Measurements from ENCODE around the gene ATP9B.
"Not testable (repeated sequence)": the region's sequence is repeated elsewhere in the genome, so short reads cannot be mapped to it uniquely, and the experiment has no call there.

ATP9B gene

DNA sequence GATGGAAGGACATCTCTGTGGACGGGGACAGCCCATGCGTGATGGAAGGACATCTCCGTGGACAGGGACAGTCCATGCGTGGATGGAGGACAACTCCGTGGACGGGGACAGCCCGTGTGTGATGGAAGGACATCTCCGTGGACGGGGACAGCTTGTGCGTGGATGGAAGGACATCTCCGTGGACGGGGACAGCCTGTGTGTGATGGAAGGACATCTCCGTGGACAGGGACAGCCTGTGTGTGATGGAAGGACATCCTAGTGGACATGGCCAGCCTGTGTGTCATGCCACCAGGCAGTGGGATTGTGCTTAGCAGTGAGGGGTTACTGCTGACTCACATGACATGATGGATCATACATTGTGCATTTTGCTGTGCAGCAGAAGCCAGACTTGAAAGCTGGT is 296.5 kb downstream of the ATP9B start:
- DNase-seq (ENCODE audit: low spot score): no peak

GRCh38 chr18:79366177-79367094 is 297.2 kb downstream of the ATP9B start:
- no peak for DNase-seq (ENCODE audit: low spot score)

DNA sequence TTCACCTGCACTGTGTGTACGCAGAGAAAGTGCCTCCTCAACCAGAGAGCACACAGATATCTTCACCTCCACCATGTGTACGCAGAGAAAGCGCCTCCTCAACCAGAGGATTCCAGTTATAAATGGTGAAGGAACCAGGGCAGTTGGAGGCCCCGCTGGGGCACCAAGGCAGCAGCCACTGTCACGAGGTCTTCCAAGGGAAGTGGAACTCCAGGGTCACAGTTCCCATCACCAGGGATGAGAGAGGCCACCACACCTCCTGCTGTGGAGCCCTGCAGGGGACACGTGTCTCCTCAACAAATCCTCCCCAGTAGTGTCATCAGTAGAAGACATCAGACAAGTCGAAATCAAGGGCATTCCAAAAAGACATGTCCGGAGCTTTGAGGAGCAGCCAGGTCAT is 298.3 kb downstream of the ATP9B start:
- DNase-seq (ENCODE audit: low spot score): no peak

DNA sequence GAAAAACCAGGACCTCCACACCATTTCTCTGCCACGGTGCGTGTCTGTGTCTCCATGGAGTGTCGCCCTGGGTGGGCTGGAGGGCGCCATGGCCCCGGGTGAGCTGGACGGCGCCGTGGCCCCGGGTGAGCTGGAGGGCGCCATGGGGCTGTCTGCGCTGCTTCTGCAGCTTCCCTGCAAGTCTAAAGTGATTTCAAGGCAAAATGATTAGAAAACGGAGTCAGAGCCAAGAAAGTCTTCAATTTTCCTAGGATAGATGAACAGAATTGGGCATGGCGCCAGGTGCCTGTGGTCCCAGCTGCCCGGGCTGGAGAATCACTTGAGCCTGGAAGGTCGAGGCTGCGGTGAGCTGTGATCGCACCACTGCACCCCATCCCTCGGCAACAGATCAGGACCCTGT is 298.8 kb downstream of the ATP9B start:
- DNase-seq (ENCODE audit: low spot score): no peak

DNA sequence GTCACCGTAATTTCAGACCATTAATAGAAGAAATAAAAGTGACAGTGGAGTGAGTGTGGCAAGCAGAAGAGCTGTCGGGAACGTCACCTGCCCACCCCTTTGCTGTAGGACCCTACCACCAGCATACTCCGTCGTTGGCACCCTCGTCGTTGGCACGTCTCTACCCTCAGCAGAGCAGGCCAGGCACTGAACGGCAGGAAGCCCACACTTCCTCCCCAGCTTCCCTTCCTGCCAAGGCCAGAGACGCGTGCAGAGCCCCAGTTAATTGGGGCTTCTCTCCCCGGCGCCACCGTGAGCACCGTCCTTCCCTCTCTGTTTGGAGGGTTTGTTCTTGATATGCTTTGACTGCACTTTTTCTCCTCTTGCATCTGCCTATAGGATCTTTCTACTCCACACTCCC is 299.5 kb downstream of the ATP9B start:
- DNase-seq (ENCODE audit: low spot score): no peak

GRCh38 chr18:79371561-79372121 is 302.4 kb downstream of the ATP9B start:
- no peak for DNase-seq (ENCODE audit: low spot score)

DNA sequence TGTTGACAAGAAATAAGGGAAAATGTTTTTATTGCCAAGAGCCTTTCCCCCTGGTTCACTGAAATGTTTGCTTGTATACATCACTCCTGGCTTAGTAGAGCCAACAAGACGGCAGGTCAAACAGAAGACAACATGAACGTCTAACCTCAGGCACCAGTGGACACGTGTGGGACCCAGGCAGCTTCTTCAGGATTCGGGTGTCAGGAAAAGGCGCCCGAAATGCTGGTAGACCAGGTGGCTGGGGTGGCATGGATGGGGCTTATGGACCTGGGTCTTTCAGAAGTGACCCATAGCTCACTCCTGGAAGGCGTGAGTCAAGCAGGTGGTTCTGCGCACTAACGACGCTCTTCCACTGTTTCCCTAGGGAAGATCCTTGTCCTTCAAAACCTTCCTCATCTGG is 303.3 kb downstream of the ATP9B start:
- DNase-seq (ENCODE audit: low spot score): no peak

GRCh38 chr18:79372991-79373390 is 303.8 kb downstream of the ATP9B start:
- DNase-seq (ENCODE audit: low spot score): no peak

DNA sequence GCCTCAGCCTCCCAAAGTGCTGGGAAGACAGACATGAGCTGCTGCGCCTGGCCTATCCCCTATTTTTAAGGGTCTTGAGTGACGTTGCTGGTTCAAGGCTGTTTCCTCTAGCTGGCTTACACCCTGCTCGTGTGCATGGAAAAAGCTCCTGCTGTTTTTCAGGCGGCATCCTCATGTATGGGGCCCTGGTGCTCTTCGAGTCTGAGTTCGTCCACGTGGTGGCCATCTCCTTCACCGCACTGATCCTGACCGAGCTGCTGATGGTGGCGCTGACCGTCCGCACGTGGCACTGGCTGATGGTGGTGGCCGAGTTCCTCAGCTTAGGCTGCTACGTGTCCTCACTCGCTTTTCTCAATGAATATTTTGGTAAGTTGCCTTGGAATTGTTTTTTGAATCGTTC is 304.5 kb downstream of the ATP9B start:
- no peak for DNase-seq (ENCODE audit: low spot score)

DNA sequence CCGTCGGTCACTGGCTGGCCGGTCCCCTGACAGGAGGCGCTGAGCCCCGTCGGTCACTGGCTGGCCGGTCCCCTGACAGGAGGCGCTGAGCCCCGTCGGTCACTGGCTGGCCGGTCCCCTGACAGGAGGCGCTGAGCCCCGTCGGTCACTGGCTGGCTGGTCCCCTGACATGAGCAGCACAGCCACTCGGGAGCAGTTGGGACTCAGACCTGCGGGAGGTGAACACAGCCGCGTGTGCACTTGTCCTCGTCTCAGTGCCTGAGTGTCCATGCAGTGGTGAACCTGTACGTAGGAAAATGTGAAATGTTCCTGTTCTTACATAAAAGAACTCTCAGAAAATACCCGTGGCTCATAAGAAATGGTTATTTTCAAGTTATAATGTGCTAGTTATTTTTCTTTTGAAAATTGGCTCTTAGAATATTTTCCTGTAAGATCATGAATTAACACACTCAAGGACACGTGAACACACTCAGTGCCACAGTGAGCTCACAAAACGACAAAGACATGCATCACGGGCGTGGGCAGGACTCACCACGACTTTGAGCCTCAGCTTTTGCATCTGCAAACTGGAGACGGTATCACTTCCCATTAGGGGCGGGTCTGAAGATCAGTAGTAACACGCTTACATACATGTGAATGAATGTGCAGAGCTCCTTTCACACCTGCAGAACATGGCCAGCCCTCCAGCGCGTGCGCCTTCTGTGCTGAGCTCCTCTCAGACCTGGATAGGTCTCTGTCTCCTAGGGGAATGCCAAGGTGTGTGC is 305.4 kb downstream of the ATP9B start:
- no peak for DNase-seq (ENCODE audit: low spot score)

DNA sequence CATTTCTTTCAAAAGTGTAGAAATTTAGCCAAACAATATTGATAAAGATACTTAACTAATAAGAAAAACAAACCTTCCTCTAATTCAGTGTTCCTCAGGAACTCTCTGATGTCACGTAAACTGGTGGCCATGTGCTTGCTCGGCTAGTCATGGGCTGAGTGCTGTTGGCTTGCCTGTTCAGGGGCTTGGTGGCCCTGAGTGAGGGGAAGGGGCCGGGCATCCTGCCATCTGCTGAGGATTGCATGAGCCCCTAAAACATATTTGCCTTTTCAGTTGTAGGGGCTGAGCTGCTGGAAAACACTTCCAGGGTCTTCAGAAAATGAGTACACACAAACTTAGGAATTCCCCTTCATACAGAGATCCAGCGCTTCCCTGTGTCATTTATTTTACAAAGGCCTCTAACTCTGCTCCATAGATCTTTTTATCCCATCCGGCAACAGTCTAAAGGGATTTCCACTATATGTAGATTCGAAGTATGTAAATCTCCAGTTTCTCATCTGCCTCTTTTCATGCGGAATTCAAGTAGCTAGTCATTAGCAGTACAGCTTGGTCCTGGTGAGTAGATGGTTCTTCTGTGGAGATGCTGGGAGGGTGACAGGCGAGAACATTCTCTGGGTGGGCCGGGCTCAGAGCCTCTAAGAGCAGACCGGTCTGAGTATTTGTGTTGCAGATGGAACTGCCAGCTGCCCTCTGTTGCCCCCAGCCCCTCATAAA is 306.4 kb downstream of the ATP9B start:
- no peak for DNase-seq (ENCODE audit: low spot score)

GRCh38 chr18:79376661-79377060 is 307.5 kb downstream of the ATP9B start:
- not testable (repeated sequence) for DNase-seq (ENCODE audit: low spot score)

GRCh38 chr18:79377187-79377891 is 308.1 kb downstream of the ATP9B start:
- DNase-seq (ENCODE audit: low spot score): no peak

- DNase-seq (ENCODE audit: low spot score): peak; percentile 57
Measured at GRCh38 chr18:79378536-79379250, 309.5 kb downstream of the ATP9B start.

GRCh38 chr18:79379251-79379905 is 310.2 kb downstream of the ATP9B start:
- DNase-seq (ENCODE audit: low spot score): no peak

- DNase-seq (ENCODE audit: low spot score): no peak
Measured at GRCh38 chr18:79379931-79380815, 311.0 kb downstream of the ATP9B start.

- peak; percentile 54 for DNase-seq (ENCODE audit: low spot score)
Measured at GRCh38 chr18:79380816-79381806, 311.9 kb downstream of the ATP9B start.

DNA sequence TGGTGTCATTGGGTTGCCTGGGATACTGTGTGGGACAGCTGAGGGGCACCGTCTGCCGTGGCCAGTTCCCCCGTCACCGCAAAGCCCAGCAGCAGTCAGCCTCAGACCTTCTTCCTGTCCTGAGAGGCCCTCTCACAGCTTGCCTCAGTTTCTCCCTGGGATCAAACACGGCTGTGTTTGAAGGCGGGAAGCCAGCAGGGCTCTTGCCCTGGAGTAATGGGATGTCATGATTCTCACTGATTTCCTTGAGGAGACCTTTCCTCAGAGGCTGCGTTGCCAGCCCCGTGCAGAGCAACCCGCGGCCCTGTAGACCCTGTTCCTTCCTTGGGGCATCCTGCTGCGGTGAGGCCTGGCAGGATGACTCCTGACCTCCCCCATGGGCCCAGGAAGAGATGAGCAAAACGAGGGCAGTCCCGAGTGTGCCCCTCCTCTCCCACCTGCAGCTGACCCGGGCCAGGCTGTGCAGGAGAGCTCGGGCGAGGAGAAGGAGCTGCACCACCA is 312.7 kb downstream of the ATP9B start:
- DNase-seq (ENCODE audit: low spot score): no peak

All from cerebellar cortex (tissue), 1 donor.